Neural cell (in vitro differentiated cells): ENCODE measurements around the gene LDAH. TPM values are rescaled to one million over a fixed set of nuclear protein-coding genes. Genes with fewer than 3 reads are reported as not detected.

Experiments used
- H2AFZ ChIP-seq: fragments of 200-600, 300-800 bp; sonication (generic), shearing (Covaris generic); 2 replicates; pipeline ENCODE4 v1.6.0; 2014; ENCODE audit warnings: low read depth, mild to moderate bottlenecking, antibody characterized with exemption, low read length, moderate library complexity
- H3F3A ChIP-seq: fragments of 200-600 bp; shearing (Covaris generic); 2 replicates; pipeline ENCODE4 v1.6.1; 2016; ENCODE audit warnings: mild to moderate bottlenecking, moderate library complexity, mixed read lengths, antibody characterized with exemption, low read length; ENCODE audit not compliant: insufficient read depth, poor library complexity, severe bottlenecking
- H3K27ac ChIP-seq: fragments of 200-600, 300-800 bp; sonication (generic), shearing (Covaris generic); 2 replicates; pipeline ENCODE4 v1.5.1; 2014; ENCODE audit warnings: mild to moderate bottlenecking, low read length, moderate library complexity
- H3K27me3 ChIP-seq: fragments of 300-800, 200-600 bp; sonication (generic), shearing (Covaris generic); 2 replicates; pipeline ENCODE4 v1.6.0; 2014; ENCODE audit warnings: mild to moderate bottlenecking, low read depth, low read length, moderate library complexity; ENCODE audit not compliant: insufficient read depth
- H3K36me3 ChIP-seq: fragments of 300-800, 200-600 bp; sonication (generic), shearing (Covaris generic); 2 replicates; pipeline ENCODE4 v1.5.1; 2014; ENCODE audit warnings: mild to moderate bottlenecking, antibody characterized with exemption, low read length, moderate library complexity; ENCODE audit not compliant: insufficient read depth
- H3K4me2 ChIP-seq: fragments of 300-800, 200-600 bp; sonication (generic), shearing (Covaris generic); 2 replicates; pipeline ENCODE4 v1.6.0; 2014; ENCODE audit warnings: mild to moderate bottlenecking, low read length
- H3K4me3 ChIP-seq: fragments of 300-800, 200-600 bp; sonication (generic), shearing (Covaris generic); 2 replicates; pipeline ENCODE4 v1.5.1; 2014; ENCODE audit warnings: mild to moderate bottlenecking, low read length, moderate library complexity
- H3K79me2 ChIP-seq: fragments of 200-600 bp; shearing (Covaris generic); replicated peaks from 2 replicates; pipeline ENCODE4 v1.6.0; 2014; ENCODE audit warnings: mild to moderate bottlenecking, low read length, moderate library complexity; ENCODE audit not compliant: insufficient read depth
- H3K9ac ChIP-seq: fragments of 300-800, 200-600 bp; sonication (generic), shearing (Covaris generic); 2 replicates; pipeline ENCODE4 v1.6.1; 2016; ENCODE audit warnings: mild to moderate bottlenecking, low read length, mixed read lengths
- H3K9me2 ChIP-seq: fragments of 200-600 bp; shearing (Covaris generic); 2 replicates; pipeline ENCODE4 v1.6.1; 2016; ENCODE audit warnings: mild to moderate bottlenecking, low read length, mixed read lengths; ENCODE audit not compliant: insufficient read depth
- H3K9me3 ChIP-seq: fragments of 200-600, 300-800 bp; sonication (generic), shearing (Covaris generic); 2 replicates; pipeline ENCODE4 v1.6.1; 2016; ENCODE audit warnings: mild to moderate bottlenecking, mixed run types, low read length, moderate library complexity, mixed read lengths
- H4K20me1 ChIP-seq: fragments of 200-600 bp; shearing (Covaris generic); 2 replicates; pipeline ENCODE4 v1.6.1; 2016; ENCODE audit warnings: mild to moderate bottlenecking, mixed run types; ENCODE audit not compliant: insufficient read depth
- EP300 ChIP-seq: fragments of 450-650 bp; conservative IDR thresholded peaks from 2 replicates; pipeline ENCODE4 v1.6.1; 2014; ENCODE audit warnings: antibody characterized with exemption, mild to moderate bottlenecking, moderate library complexity; ENCODE audit not compliant: poor library complexity, severe bottlenecking
- EZH2 ChIP-seq: fragments of 200-600, 300-800 bp; shearing (Covaris generic), sonication (generic); IDR thresholded peaks from 2 replicates; pipeline ENCODE4 v1.6.1; 2014; ENCODE audit warnings: antibody characterized with exemption, low read length, borderline replicate concordance, mild to moderate bottlenecking; ENCODE audit not compliant: insufficient read depth, poor library complexity, severe bottlenecking
- MXI1 ChIP-seq: fragments of 450-650 bp; conservative IDR thresholded peaks from 2 replicates; pipeline ENCODE4 v1.6.1; 2014; ENCODE audit warnings: antibody characterized with exemption, mild to moderate bottlenecking; ENCODE audit not compliant: poor library complexity, severe bottlenecking
- POLR2AphosphoS5 ChIP-seq: IDR thresholded peaks from 2 replicates; pipeline ENCODE4 v1.6.1; 2012
- RAD21 ChIP-seq: fragments of 450-650 bp; conservative IDR thresholded peaks from 2 replicates; pipeline ENCODE4 v1.6.1; 2014; ENCODE audit warnings: antibody characterized with exemption, mild to moderate bottlenecking, moderate library complexity
- SMC3 ChIP-seq: fragments of 450-650 bp; conservative IDR thresholded peaks from 2 replicates; pipeline ENCODE4 v1.6.1; 2014; ENCODE audit warnings: antibody characterized with exemption, mild to moderate bottlenecking, moderate library complexity; ENCODE audit not compliant: poor library complexity
- TAF1 ChIP-seq: IDR thresholded peaks from 2 replicates; pipeline ENCODE4 v1.6.1; 2012; ENCODE audit warnings: low read depth
- polyA plus RNA-seq: library from polyadenylated mRNA; depleted of rRNA; stranded (reverse); fragments of >200 nt; gene quantifications from 2 replicates; pipeline ENCODE4 v1.2.3, GENCODE V29; 2014
- TF ChIP-seq, protein P1 (sequence below): fragments of 450-650 bp; IDR thresholded peaks from 2 replicates; pipeline ENCODE4 v1.5.1; 2014; ENCODE audit warnings: antibody characterized with exemption, mild to moderate bottlenecking, moderate library complexity; ENCODE audit not compliant: poor library complexity, severe bottlenecking
- TF ChIP-seq, protein P2 (sequence below): IDR thresholded peaks from 2 replicates; pipeline ENCODE4 v1.6.1; 2012; ENCODE audit warnings: borderline replicate concordance

Gene LDAH
- polyA plus RNA-seq, 1 donor from 2014 or later, result 44.1 TPM

DNA sequence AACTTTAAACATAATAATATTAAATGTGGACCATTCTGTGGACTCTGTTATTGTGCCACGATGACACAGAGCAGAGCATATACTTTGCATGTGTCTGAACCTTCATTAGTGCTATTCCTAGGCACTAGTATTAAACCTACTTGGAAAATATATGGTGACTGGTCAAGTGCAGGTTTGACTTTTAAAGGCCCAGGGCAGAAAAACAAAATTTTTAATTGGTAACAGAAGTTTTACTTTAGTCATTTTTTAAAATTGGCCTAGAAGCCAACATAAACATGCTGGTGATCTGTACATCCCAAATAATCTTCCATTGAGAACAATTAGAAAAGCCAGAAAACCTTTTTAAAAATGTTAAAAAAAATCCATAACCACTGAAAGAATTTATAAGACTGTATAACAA, 16.6 kb downstream of the LDAH start:
- no peak overlapping the region for H2AFZ ChIP-seq
- no peaks in the 10 kb centered on the region for H3F3A ChIP-seq
- H3K27me3 ChIP-seq, result no peaks in the 10 kb centered on the region
- H3K9me2 ChIP-seq, result no peaks in the 10 kb centered on the region
- no peak overlapping the region for H3K4me3 ChIP-seq
- H3K36me3 ChIP-seq, result no peaks in the 10 kb centered on the region
- H3K9ac ChIP-seq, result no peak overlapping the region
- no peaks in the 10 kb centered on the region for H4K20me1 ChIP-seq
- H3K27ac ChIP-seq, result no peak overlapping the region
- TF ChIP-seq, protein P1, sequence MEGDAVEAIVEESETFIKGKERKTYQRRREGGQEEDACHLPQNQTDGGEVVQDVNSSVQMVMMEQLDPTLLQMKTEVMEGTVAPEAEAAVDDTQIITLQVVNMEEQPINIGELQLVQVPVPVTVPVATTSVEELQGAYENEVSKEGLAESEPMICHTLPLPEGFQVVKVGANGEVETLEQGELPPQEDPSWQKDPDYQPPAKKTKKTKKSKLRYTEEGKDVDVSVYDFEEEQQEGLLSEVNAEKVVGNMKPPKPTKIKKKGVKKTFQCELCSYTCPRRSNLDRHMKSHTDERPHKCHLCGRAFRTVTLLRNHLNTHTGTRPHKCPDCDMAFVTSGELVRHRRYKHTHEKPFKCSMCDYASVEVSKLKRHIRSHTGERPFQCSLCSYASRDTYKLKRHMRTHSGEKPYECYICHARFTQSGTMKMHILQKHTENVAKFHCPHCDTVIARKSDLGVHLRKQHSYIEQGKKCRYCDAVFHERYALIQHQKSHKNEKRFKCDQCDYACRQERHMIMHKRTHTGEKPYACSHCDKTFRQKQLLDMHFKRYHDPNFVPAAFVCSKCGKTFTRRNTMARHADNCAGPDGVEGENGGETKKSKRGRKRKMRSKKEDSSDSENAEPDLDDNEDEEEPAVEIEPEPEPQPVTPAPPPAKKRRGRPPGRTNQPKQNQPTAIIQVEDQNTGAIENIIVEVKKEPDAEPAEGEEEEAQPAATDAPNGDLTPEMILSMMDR, result no peak
- TF ChIP-seq MXI1, result no peak
- no peak for TF ChIP-seq POLR2AphosphoS5
- TF ChIP-seq SMC3, result no peak
- TF ChIP-seq TAF1, result no peak
- no peak for TF ChIP-seq EP300
- TF ChIP-seq, protein P2, sequence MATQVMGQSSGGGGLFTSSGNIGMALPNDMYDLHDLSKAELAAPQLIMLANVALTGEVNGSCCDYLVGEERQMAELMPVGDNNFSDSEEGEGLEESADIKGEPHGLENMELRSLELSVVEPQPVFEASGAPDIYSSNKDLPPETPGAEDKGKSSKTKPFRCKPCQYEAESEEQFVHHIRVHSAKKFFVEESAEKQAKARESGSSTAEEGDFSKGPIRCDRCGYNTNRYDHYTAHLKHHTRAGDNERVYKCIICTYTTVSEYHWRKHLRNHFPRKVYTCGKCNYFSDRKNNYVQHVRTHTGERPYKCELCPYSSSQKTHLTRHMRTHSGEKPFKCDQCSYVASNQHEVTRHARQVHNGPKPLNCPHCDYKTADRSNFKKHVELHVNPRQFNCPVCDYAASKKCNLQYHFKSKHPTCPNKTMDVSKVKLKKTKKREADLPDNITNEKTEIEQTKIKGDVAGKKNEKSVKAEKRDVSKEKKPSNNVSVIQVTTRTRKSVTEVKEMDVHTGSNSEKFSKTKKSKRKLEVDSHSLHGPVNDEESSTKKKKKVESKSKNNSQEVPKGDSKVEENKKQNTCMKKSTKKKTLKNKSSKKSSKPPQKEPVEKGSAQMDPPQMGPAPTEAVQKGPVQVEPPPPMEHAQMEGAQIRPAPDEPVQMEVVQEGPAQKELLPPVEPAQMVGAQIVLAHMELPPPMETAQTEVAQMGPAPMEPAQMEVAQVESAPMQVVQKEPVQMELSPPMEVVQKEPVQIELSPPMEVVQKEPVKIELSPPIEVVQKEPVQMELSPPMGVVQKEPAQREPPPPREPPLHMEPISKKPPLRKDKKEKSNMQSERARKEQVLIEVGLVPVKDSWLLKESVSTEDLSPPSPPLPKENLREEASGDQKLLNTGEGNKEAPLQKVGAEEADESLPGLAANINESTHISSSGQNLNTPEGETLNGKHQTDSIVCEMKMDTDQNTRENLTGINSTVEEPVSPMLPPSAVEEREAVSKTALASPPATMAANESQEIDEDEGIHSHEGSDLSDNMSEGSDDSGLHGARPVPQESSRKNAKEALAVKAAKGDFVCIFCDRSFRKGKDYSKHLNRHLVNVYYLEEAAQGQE, result no peak
- no peak for TF ChIP-seq EZH2
- no peak for TF ChIP-seq RAD21
- no peak overlapping the region for H3K4me2 ChIP-seq
- H3K79me2 ChIP-seq, result no peaks in the 10 kb centered on the region
- no peaks in the 10 kb centered on the region for H3K9me3 ChIP-seq

GRCh38 chr2:20803974-20804373, 18.9 kb downstream of the LDAH start:
- H3K9ac ChIP-seq, result no peak overlapping the region
- H3K9me3 ChIP-seq, result no peaks in the 10 kb centered on the region
- no peaks in the 10 kb centered on the region for H3F3A ChIP-seq
- H3K27ac ChIP-seq, result no peak overlapping the region
- H3K79me2 ChIP-seq, result no peaks in the 10 kb centered on the region
- H3K4me3 ChIP-seq, result no peak overlapping the region
- no peak overlapping the region for H3K4me2 ChIP-seq
- H3K36me3 ChIP-seq, result no peaks in the 10 kb centered on the region
- no peaks in the 10 kb centered on the region for H4K20me1 ChIP-seq
- H3K9me2 ChIP-seq, result no peaks in the 10 kb centered on the region
- no peak for TF ChIP-seq EZH2
- TF ChIP-seq TAF1, result no peak
- no peak for TF ChIP-seq MXI1
- TF ChIP-seq, protein P2, result no peak
- TF ChIP-seq RAD21, result no peak
- no peak for TF ChIP-seq SMC3
- no peak overlapping the region for H2AFZ ChIP-seq
- no peaks in the 10 kb centered on the region for H3K27me3 ChIP-seq
